Left ventricle myocardium inferior (tissue), 1 donor: ENCODE data around the gene TM4SF5. TPM values are rescaled to one million over a fixed set of nuclear protein-coding genes. Genes with fewer than 3 reads are reported as not detected.

Experiments used
- DNase-seq: peaks from one replicate; pipeline ENCODE4 v3.0.0-alpha.2; 2020
- H3K27ac ChIP-seq: fragments of 200-600 bp; replicated peaks from 2 replicates; pipeline ENCODE4 v1.8.0; 2021
- H3K27me3 ChIP-seq: fragments of 200-600 bp; 2 replicates; pipeline ENCODE4 v1.8.0; 2021; ENCODE audit warnings: low read depth
- H3K36me3 ChIP-seq: fragments of 200-600 bp; 2 replicates; pipeline ENCODE4 v1.8.0; 2021
- H3K4me1 ChIP-seq: fragments of 200-600 bp; 2 replicates; pipeline ENCODE4 v1.8.0; 2021
- H3K4me3 ChIP-seq: fragments of 200-600 bp; 2 replicates; pipeline ENCODE4 v1.8.0; 2021; ENCODE audit warnings: mild to moderate bottlenecking, moderate library complexity
- H3K9me3 ChIP-seq: fragments of 200-600 bp; replicated peaks from 2 replicates; pipeline ENCODE4 v1.8.0; 2021
- intact Hi-C: fragments of 100-400 bp; cut with micrococcal nuclease; formaldehyde crosslinking; loops from one replicate; pipeline ENCODE4 v1.11.0; 2022
- total RNA-seq: library from RNA; stranded (reverse); fragmentation: NEBNext Ultra II Directional; extraction: Animal tissue kit (Norgen Biotek cat#: 25700); gene quantifications from one replicate; pipeline ENCODE4 v1.2.1, GENCODE V29; 2021
- TF ChIP-seq, protein P1 (sequence below): fragments of 200-600 bp; IDR thresholded peaks from 2 replicates; pipeline ENCODE4 v1.8.0; 2021; ENCODE audit warnings: antibody characterized with exemption, mild to moderate bottlenecking, borderline replicate concordance
- donor health status: DM: no; HTN: yes; CAD: no; lungs with severe emphysema.

Gene TM4SF5
- total RNA-seq, 1 donor from 2014 or later: not detected

- TF ChIP-seq, protein P1, sequence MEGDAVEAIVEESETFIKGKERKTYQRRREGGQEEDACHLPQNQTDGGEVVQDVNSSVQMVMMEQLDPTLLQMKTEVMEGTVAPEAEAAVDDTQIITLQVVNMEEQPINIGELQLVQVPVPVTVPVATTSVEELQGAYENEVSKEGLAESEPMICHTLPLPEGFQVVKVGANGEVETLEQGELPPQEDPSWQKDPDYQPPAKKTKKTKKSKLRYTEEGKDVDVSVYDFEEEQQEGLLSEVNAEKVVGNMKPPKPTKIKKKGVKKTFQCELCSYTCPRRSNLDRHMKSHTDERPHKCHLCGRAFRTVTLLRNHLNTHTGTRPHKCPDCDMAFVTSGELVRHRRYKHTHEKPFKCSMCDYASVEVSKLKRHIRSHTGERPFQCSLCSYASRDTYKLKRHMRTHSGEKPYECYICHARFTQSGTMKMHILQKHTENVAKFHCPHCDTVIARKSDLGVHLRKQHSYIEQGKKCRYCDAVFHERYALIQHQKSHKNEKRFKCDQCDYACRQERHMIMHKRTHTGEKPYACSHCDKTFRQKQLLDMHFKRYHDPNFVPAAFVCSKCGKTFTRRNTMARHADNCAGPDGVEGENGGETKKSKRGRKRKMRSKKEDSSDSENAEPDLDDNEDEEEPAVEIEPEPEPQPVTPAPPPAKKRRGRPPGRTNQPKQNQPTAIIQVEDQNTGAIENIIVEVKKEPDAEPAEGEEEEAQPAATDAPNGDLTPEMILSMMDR: no peak
- no peak for DNase-seq
- H3K4me3 ChIP-seq: no peak overlapping the region
- no peaks in the 10 kb centered on the region for H3K9me3 ChIP-seq
- H3K4me1 ChIP-seq: peaks cover 30% of the 10 kb centered on the region
- intact Hi-C loops: no loop called here
- H3K36me3 ChIP-seq: no peaks in the 10 kb centered on the region
- H3K27ac ChIP-seq: no peak overlapping the region
- H3K27me3 ChIP-seq: peaks cover 59% of the 10 kb centered on the region
These were observed 29.1 kb upstream of the TM4SF5 start for GRCh38 chr17:4742629-4743028.

- TF ChIP-seq, protein P1: no peak
- peaks cover 36% of the 10 kb centered on the region for H3K4me1 ChIP-seq
- H3K27me3 ChIP-seq: peaks cover 58% of the 10 kb centered on the region
- intact Hi-C loops: no loop called here
- no peaks in the 10 kb centered on the region for H3K9me3 ChIP-seq
- DNase-seq: no peak
- no peak overlapping the region for H3K4me3 ChIP-seq
- no peak overlapping the region for H3K27ac ChIP-seq
- no peaks in the 10 kb centered on the region for H3K36me3 ChIP-seq
These were observed 28.5 kb upstream of the TM4SF5 start for GRCh38 chr17:4743216-4743615.

DNA sequence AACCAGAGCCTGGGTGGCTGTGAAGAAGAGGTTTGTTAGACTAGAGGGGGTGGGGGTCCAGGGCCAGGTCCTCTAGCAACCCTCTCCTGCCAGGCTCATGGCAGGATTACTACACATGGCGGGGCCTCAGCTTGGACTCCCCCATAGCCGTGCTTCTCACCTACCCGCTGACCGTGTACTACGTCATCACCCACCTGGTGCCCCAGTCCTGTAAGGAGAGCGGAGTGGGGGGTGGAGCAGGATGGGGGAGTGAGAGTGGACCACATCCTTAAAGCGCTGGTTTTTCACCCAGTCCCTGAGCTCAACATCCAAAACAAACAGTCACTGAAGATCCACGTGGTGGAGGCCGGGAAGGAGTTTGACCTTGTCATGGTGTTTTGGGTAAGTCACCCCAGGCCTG lies 27.8 kb upstream of the TM4SF5 start:
- TF ChIP-seq, protein P1: no peak
- Histone ChIP-seq H3K4me1 (peaks cover 32% of the 10 kb centered on the region), H3K4me3 (no peak overlapping the region), H3K9me3 (no peaks in the 10 kb centered on the region), H3K27ac (no peak overlapping the region), H3K36me3 (no peaks in the 10 kb centered on the region), H3K27me3 (peaks cover 51% of the 10 kb centered on the region)
- intact Hi-C loops: no loop called here
- no peak for DNase-seq

GRCh38 chr17:4744999-4745969 lies 26.4 kb upstream of the TM4SF5 start:
- H3K27ac ChIP-seq: no peak overlapping the region
- peaks cover 52% of the 10 kb centered on the region for H3K27me3 ChIP-seq
- no peaks in the 10 kb centered on the region for H3K36me3 ChIP-seq
- TF ChIP-seq, protein P1: no peak
- DNase-seq: no peak
- peaks cover 21% of the 10 kb centered on the region for H3K4me1 ChIP-seq
- no peaks in the 10 kb centered on the region for H3K9me3 ChIP-seq
- intact Hi-C loops: no loop called here
- H3K4me3 ChIP-seq: no peak overlapping the region

DNA sequence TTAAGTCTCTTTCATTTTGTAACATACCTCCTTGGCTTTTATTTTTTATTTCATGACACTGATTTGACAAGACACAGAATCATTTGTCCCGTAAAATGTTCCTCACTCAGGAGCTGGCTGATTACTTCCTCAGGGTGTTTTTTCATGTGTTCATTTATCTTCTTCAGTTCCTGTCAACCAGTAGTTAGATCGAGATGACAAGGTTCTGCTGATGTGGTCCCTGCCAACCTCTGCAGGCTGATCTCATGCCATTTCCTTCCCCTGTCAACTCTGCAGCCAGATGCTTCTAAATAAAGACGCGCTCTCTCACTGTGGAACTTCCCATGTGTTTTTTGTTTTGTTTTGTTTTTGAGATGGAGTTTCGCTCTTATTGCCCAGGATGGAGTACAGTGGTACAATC lies 23.8 kb upstream of the TM4SF5 start:
- H3K4me3 ChIP-seq: no peak overlapping the region
- no peak for DNase-seq
- H3K27ac ChIP-seq: peak overlapping the region; percentile 30
- intact Hi-C loops: no loop called here
- H3K36me3 ChIP-seq: no peaks in the 10 kb centered on the region
- peaks cover 21% of the 10 kb centered on the region for H3K4me1 ChIP-seq
- H3K27me3 ChIP-seq: peaks cover 68% of the 10 kb centered on the region
- TF ChIP-seq, protein P1: no peak
- H3K9me3 ChIP-seq: no peaks in the 10 kb centered on the region
